Measurements from ENCODE around the gene RASAL2.
A peak's percentile ranks its signal among the peaks of the same experiment; 100 is the strongest.
"Not testable (repeated sequence)": the region's sequence is repeated elsewhere in the genome, so short reads cannot be mapped to it uniquely, and the experiment has no call there.

RASAL2 gene

DNA sequence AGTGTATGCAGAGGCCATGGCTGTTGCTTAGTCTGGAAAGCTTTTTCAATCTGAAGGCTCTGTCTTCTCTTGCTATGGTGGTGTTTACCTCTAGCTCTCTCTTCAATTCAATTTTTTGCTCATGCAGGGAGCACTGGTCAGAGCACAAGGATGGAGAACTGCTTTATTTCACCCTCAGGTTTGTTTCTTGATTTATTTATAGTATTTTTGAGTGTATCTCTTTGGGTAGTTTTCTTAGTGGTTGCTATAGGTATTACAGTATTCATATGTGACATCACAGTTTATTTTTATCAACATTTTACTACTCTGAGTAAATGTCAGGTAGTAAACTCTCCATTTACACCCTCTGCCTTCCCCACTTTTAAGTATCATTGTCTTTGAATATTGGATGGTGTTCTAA is 147.9 kb downstream of the RASAL2 start:
- no peak for DNase-seq

DNA sequence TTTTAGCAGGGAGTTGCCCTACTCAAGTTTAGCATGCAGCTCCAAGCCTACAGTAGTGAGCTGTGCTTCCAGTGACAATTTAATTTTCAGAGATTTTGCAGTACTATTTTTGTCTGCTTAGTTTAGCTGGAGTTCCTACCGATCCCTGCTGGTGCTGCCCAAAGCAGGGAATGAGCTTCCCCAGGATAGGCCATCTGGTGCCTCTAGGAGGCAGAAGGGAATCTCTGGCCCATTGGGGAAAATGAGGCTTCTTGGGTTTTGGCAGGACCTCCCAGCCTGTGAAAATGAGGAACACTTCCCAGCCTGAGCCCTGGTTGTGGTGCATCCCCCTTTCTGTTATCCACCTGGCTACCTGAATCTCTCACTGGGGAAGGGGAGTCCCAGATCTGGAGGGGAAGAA is 149.2 kb downstream of the RASAL2 start:
- no peak for DNase-seq

DNA sequence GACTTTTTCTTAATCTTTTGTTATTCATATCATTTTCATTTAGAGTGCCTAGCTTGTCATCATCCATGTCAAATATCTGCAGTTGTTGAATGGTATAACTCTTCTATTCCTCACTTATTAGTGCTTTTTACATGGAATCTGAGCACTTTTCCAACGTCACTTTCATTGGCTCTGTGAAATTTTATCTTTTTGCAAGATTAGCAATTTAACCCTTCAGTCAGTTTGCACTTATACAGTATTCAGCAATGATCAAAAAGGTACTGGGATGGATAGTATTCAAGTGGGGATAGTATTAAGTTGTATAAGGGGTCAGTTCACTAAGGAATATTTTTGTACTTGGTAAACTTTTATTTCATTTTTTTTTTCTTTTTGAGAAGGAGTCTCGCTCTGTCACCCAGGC is 150.0 kb downstream of the RASAL2 start:
- no peak for DNase-seq

DNA sequence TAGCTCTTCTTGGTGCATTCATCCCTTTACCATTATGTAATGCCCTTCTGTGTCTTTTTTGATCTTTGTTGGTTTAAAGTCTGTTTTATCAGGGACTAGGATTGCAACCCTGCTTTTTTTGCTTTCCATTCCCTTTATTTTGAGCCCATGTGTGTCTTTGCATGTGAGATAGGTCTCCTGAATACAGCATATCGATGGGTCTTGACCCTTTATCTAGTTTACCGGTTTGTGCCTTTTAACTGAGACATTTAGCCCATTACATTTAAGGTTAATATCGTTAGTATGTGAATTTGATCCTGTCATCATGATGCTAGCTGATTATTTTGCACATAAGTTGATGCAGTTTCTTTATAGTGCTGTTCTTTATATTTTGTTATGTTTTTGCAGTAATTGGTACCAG is 154.4 kb downstream of the RASAL2 start:
- not testable (repeated sequence) for DNase-seq

DNA sequence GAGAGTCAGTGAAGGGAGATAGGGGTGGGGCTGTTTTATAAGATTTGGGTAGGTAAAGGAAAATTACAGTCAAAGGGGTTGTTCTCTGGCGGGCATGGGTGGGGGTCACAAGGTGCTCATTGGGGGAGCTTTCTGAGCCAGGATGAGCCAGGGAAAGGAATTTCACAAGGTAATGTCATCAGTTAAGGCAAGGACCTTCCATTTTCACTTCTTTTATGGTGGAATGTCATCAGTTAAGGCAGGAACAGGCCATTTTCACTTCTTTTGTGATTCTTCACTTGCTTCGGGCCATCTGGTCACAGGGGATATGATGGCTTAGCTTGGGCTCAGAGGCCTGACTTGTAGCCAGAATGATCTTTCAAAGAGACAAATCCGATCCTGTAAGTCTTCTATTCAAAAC is 159.7 kb downstream of the RASAL2 start:
- DNase-seq, result not testable (repeated sequence)

DNA sequence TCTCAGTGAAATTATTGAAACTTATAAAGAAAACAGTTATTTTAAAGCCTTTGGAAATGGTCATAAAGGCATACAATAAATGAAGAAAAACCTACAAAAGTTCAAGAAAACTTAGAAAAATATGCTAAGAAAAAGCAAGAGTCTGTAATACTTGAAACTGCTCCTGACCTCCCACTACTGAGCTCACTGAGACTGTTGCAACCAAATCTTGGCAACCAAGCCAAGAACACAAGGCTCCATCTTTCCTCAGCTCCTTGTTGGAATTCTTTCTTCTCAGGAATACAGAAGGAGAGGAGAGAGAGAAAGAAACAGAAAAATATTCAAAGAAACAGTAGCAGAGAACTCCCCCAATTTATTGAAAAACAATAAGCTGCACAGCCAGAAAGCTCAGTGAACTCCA is 160.5 kb downstream of the RASAL2 start:
- no peak for DNase-seq

DNA sequence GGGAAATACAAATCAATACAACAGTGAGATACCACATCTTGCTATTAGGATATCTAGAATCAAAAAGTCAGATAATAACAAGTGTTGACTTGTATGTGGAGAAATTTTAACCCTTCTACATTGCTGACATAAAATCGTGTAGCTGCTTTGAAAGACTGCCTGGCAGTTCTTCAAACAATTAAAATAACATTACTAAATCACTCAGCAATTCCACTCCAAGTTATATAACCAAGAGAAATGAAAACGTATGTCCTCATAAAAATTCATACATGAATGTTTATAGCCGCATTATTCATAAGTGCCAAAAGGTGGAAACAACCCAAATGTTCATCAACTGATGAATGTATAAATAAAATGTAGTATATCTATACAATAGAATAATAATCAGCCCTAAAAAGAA is 164.6 kb downstream of the RASAL2 start:
- no peak for DNase-seq

DNA sequence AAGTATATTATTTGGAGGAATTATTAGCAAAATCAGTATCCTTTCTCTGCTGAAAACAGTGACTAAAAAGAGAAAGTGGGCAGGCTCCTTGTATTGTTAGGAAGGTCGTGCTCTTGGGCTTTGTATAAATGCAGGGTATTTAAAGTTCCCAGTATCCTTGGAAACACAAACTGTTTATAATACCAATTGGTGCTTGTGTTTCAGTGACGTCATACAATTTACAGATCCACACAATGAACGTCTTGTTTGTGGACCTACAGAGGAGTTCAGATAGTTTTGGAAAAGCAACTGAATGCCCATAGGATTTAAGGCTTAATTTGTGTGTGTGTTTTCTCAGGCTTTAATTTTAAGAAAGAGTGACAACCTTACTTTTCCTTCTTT is 168.2 kb downstream of the RASAL2 start:
- no peak for DNase-seq

DNA sequence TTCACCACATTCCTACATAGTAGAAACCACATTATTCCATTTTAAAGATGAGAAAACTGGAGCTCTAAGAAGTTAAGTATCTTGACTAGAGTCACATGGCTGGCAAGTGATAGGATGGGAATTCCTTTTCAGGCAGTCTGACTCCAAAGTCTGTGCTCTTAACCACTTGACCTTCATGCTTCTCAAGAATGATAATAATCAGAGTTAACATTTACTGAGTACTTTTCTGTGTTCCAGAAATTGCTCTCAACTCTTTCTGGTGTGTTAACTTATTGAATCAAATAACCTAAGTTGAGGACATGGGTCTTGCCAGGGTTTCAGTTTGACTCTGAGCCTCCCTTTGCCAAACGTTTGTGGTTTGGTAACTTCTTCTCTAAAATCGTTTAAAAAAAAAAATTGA is 169.4 kb downstream of the RASAL2 start:
- no peak for DNase-seq

DNA sequence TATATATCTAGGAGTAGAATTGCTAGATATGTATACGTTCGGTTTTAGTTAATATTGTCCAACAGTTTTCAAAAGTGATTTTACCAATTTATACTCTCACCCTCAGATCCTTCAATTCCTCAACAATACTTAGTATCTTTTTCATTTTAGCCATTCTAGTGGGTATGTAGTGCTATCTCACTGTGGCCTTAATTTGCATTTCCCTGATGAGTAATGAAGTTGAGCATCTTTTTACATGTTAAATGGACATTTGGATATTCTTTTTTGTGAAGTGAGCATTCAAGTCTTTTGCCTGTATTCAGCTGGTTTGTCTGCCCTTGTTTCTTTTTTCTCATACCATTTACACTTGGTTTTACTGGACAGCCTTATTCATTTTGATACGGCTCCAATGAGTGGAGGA is 172.2 kb downstream of the RASAL2 start:
- DNase-seq, result no peak

DNA sequence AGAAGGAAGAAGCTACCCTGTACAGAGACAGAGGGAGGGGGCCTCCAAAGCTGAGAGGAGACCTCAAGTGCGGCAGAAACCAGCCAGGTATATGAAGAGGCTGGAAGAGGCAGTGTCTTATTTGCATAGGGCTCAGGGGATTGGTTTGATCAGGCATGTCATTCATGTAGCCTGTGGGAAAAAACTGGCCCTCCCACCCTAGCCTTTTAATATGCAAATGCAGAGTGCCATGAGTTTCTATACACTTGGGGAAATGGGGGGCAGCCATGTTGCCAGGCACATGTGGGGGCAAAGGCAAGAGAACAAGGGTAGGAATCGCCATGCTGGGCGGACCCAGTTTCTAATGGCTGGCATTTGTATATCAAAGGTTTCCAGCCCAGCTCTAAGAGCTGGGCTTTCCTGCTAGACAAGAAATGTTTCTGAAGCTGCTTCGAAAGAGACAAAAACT is 172.7 kb downstream of the RASAL2 start:
- no peak for DNase-seq

DNA sequence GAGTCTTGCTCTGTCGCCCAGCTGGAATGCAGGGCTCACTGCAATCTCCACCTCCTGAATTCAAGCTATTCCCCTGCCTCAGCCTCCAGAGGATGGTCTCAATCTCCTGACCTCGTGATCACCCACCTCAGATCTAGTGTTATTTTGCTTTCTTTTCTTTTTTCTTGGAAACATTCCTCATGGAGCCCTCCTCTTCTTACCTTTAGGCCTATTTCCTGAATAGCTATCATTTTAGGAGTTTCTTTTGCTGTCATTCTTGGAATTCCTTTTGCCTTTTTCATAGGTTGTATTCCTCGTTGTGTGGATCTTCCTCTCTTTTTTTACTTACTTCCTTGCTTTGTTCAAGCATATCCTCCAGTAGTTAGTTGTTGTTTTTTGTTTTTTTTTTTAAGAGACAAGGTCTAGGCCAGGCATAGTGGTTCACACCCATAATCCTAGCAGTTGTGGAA is 173.8 kb downstream of the RASAL2 start:
- no peak for DNase-seq

DNA sequence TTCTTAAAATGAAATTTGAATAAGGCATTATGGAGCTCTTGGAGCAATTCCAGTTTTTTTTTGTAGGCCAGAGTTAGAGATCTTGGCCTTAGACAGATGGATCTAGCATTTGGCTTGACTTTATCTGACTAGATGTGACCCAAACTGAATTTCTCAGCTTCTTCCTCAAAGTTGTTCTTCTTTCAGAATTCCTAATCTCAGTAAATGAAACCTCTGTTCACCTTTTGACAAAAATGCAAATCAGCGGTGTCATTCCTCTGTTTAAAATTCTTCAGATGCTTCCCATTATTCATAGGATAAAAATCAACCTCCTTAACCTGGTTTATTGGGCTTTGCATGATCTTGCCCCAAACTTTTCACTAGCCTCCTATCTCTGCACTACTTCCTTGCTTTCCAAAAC is 177.6 kb downstream of the RASAL2 start:
- DNase-seq, result no peak

DNA sequence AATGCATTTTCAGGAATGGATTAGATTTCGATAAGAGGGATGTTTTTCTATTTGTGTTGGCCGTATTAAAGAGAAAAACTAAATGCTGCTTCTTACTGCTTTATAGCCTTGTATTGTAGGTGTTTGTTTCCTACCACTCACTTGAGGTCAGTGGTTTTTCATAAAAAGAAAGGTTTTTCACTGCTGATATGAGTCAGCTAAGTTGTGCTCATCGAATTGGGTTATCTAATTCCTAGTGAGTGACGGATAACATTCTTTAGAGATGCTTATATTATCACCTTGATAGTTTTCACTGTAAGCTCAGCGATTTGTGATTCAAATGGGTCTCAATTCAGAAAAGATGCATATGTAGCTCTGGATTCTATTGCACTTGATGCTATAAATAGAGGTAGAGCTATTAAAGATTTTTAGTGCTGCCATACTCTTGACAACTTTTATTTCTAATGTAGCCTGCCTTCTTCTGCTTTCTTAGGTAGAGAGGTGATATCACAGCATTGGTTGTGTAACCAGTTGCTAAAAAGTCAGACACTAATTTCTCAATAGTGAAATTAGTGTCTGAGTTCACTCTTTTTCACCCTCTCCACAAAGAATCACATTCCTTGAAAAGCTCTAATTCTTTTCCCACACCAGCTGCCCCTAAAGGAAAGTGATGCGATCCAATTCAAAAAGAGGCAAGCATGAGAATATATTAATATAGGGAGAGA is 180.0 kb downstream of the RASAL2 start:
- DNase-seq, result no peak

DNA sequence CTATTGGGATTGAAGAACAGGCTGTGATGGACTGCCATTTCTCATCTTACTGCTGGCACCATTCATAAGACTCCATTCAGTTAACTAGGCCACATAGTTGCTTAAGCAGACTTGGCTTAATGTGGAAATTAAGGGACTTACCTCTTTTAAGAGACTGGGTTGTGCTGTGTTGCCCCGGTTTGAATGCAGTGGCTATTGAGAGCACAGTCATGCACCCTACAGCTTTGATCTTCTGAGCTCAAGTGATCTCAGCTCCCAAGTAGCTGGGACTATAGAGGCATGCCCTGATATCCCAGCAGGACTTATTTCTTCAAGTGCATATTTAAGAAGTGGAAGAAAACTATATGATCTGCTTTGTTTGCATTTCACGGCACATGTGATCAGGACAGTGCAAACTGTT is 181.1 kb downstream of the RASAL2 start:
- no peak for DNase-seq

DNA sequence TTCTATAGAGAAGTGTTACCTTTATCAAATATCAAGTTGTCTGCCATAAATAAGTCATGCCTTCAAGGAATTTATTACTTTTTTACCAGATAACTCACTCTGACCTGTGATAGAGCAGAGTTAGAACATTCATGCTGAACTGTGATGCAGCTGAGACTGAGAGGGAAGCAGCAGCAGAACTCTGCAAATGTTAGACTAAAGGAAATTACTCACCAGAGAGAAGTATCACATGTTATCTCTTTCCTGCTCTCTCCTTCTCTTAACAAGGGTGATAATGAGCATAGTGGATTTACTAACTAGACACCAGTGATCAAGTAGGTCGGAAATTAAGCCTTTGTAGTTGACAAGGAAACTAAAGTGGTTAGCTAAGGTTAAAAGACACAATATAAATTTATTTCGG is 181.6 kb downstream of the RASAL2 start:
- no peak for DNase-seq

DNA sequence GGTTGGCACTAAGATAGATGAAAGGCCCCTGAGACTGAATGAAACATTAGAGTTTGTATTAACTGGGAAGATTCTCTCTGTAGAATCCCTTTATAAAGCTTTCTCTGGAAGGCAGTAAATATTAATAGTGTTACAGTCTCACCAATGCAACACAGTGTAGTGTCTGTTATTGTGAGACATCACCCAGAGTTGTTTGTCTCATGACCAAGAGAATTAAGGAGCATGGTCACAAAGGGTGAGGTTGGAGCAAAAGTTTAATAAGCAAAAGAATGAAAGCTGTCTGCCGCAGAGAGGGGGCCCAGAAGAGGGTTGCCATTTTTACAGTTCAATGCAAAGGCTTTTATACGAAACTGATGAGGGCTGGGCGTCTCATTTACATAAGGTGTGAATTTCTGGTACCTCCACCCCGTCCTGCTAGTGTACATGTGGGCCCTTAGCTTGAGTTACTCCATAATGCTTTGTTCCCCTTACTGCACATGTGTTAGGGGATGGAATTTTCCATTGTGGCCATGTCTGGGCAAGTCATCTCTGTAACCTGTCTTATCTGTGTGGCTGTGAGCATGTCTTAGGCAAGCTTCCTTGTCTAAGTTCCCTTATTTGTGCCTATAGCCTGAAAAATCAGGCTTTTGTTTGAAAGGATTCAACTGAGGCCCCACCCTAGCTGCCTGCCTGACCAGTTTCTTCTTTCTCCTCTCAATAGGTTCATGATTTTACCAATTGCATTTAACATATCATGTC is 184.1 kb downstream of the RASAL2 start:
- DNase-seq, result no peak

DNA sequence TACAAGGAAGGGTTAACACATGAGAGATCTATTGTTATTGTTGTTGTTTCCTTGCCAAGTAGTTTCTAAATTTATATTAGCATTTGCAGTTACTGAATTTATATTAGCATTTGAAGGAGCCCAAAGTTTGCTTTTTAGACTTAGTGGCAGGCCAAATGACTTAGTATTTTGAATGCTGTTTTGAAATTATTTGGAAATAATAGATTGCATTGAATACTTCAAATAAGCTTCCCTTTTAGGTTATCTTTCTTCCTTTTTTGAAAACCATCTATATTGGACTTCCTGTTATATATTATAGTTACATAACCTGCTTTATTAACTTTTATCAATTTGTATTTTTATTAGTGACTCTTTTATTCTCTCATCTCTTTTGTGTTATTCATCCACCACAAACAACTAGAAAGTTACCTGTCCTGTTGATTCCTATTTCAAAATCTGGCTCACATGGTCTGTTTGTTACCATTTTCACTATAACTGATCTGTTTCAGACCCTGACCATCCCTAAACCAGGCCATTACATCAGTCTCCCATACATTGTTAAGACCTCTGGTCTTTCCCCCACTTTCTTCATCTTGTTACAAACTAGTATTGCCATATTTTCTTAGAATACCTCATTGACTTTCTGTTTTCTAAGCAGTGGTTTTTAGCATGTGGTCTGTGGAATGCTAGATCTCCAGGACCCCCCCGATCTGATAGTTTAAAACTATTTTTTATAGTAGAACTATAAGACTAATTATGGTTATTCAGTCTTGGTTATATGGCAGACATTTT is 185.2 kb downstream of the RASAL2 start:
- DNase-seq, result no peak

DNA sequence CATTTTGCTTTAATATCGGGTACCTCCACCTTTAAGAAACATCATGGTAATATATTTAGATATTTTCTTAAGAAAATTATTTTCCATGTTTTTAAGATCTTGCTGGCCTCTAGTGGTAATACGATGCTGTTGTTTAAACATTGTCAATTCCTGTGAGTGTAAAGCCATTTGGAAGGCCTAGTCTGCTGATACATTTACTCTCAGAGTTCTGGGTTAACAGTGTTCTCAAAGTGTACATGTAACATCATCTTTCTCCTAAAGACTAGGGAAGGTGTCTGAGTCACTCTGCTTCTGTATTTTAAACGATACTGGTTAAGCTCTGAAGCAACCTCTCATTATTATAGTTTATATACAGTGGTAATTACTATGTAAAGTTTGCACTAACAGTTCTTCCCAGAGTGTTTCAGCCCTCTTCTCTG is 189.1 kb downstream of the RASAL2 start:
- peak; percentile 11 for DNase-seq

DNA sequence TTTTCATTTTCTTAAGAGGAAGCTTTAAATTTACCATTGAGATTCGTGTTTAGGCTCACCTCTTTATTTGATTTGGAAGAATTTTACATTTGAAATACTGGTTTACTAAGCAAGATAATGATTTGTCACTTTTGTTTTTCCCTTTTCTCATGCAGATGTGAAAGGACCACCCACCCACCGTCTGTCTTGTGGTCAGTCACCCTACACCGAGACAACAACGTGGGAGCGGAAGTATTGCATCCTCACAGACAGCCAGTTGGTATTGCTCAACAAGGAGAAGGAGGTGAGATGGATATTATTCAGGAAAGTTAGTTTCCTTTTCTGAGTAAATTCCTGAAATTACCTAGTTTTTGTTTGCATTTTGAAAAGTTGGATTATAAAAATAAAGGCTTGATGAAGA is 189.5 kb downstream of the RASAL2 start:
- DNase-seq, result no peak

DNA sequence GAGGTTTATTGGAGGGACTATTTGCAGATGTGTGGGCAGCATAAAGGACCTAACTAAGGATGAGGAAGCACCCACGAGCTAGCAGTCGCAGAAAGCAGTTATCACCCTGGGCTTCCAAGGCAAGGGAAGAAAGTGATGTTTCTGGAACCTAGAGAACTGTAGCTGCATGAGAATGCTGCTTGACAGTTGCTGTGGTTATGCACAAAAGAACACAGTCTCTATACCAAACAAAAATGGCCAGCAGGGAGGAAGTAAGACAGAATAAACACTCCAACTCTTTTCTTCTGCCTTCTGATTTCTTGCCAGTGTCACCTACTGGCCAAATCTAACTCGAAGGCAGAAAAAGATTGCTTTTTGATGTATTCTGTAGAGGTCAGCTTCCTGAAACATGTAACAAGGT is 190.2 kb downstream of the RASAL2 start:
- DNase-seq, result no peak

DNA sequence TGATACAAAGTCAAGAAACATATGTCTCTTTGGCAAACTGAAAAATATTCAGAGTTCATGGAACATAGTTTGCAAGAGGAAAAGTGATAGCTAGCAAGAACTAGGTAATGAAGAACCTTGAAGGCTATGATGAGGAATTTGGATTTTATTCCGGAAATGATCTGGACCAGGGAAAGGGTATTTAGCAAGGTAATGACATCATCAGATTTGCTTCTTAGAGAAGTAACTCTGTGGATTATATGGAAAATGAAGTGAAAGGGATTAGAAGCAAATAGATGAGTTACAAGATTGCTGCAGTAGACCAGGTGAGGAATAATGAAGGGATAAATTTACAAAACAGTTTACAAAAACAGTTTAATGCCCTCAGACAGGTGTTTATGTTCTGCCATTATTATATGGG is 197.3 kb downstream of the RASAL2 start:
- no peak for DNase-seq

DNA sequence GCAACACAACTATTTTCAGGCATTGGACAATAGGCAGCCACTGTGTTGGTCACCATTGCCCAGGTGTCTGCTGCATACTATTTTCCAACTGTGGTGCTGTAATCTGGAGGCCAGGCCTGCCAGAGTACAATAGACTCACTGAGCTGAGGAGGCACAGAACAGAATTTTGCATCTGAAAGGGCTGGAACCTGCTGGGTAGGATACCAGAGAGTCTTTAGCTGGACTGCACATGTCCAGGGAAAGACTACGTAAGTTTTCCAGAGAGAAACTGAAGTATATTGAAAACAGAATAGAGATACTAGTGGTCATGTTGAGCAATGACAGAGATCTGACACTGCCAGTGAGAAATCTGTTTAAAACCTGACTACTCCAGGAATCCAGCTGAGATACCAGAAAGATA is 200.8 kb downstream of the RASAL2 start:
- no peak for DNase-seq

DNA sequence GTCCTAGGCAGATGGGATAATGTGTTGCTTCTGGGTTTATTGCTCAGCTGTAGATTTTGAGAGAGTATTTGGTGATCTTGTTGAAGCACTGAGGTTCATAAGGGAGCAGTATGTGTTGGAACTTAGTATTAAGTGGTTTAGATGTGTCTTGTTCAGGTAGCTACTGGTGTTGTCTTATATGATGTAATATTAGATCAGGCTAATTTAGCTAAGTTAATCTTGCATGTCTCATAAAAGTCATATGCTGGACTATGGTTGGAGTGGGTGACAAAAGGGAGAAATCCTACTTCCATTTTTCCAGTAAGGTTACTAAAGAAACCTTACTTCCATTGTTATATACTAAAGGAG is 206.4 kb downstream of the RASAL2 start:
- DNase-seq, result no peak
